8988T (cell line): Measurements from ENCODE around the gene HMGCL.

Experiments
- DNase-seq: peaks from one replicate; pipeline ENCODE4 v3.0.0; 2011

Gene HMGCL

DNA sequence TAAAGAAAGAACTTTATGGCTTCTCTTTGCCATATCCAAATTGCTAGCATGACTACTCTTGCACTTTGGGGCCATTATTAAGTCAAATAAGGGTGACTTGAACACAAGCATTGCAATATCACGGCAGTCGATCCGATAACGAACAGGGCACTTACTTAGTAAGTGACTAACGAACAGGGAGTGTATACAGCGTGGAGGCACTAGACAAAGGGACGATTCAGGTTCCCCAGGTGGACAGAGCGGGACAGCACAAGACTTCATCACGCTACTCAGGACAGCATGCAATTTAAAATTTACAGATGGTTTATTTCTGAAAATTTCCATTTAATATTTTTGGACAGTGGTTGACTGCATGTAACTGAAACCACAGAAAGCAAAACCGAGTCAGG, 52.4 kb downstream of the HMGCL start:
- DNase-seq = no peak

DNA sequence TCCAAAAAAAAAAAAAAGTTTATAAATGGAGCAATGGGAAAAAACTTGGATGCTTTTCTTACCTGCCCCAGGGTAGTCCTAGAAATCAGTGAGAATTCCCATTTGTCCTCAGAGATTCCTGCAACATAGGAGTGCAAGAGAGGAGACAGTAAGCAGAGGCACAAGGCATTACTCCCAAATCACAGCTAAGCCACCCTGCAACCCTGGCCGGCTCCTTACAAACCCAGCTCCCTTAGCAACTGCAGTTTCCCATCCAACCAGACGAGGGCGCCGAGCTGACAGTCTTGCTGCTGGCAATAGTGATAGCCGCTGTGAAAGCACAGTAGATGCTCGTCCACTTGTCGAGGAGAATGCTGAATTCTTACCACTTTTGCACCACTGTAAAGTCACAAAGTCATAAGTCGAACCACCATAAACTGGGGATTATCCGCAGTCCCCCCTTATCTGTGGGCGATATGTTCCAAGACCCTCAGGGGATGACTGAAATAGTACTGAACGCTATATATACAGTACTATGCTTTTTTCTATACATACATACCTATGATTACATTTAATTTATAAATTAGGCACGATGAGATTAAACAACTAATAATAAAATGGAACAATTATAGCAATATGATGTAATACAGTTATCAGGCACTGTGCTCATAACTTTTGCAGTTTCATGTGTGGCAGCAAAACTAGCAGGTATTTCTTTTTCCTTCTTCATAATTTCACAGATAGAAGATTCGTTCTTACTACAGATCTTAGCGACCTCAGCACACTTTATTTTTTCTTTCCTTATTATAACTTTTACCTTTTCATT, 53.0 kb downstream of the HMGCL start:
- DNase-seq = no peak

DNA sequence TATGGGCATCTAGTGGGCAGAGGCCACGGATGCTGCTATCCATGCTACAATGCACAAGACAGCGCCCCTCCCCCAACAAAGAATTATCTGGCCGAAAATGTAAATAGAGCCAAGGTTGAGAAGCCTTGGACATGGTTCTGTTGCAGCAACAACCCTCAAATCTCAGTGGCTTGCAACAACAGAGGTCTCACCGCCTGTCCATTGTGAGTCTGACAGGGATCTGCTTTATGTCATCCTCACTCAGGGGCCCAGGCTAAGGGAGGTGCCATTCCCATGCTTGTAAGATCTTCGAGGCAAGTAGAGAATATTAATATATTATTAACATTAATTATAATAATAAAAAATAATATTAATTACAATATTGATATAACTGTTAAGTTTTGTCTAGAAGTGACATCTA, 56.5 kb downstream of the HMGCL start:
- no peak for DNase-seq

DNA sequence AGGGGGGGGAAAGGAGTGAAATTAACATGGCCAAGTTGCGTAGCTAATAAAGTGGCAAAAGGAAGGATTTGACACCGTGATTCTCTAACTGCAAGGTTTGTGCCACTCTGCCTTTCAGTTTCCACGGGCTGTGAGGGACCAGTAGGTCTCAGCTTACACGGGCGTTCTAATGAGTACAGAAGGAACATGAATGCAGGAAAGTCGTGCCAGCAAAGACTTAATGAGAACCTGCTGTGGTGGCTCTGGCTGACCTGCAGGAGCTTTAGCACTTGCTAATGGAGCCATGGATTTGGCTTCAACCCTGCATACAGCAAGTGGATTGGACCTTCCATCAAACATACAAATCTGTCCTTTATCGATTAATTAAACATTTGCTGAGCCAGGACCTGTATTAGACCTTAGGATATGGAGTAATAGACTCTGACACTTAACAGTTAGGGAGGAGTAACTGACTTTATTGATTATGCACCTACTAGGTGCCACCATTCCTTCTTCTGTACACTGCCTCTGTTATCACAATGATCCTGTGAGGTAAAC, 62.1 kb downstream of the HMGCL start:
- no peak for DNase-seq

DNA sequence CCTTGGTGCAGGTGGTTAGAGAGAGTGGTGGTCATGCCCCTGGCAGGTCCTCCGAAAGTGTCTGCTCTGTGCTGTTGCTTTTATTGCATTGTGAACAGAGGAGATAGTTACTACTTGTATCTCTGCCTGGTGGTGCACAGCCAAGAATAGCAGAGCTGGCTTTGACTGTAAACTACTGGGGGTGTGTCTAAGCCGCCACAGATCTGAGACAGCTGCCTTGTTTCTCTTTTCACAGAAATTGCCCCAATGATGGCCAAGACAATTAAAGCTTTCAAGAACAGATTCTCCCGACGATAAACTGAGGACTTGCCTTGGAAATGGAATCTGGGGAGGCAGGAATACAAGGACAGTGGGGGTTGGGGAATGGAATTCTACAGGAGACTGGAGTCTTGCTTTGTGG, 66.0 kb downstream of the HMGCL start:
- no peak for DNase-seq

DNA sequence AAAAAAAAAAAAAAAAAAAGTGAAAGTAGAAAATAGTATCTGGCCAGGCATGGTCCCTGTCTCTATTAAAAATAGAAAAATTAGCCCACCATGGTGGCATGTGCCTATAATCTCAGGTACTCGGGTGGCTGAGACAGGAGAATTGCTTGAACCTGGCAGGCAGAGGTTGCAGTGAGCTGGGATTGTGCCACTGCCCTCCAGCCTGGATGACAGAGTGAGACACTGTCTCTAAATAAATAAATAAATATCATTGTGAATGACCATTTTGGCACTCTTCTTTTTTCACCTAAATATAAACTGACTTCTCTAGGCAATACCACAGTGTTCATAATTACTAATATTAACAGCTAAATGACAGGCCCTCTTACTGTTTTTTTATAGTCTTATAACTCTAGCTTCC, 67.4 kb downstream of the HMGCL start:
- DNase-seq = no peak

DNA sequence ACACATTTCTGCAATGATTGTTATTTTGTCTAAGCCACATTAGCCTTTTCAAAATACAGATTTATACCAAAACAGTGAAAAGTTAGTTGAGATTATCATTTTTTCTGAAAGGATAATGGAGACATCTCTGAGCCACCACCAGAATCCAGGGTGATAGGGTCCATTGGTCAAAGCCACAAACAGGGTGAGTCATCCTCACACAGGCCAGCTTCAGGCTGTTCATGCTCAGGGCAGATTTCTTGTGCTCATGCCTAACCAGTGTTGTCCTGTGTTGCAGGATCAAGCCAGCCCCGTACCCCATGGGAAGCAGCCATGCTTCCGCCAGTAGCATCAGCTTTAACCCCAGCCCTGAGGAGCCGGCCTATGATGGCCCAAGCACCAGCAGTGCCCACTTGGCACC, 68.6 kb downstream of the HMGCL start:
- no peak for DNase-seq

DNA sequence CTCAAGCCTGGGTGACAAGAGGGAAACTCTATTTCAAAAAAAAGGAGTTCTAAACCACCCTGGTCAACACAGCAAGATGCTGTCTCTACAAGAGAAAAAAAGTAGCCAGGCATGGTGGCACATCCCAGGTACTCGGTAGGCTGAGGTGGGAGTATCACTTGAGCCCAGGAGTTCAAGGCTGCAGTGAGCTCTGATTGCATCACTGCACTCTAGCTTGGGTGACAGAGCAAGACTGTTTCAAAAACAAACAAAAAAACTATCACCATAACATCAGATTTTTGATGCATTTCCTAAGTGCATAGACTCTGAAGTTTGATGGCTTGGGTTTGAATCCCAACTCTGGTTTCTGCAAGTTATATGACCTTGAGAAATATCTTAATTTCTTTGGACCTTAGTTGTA, 72.3 kb downstream of the HMGCL start:
- DNase-seq = no peak
